ENCODE measurements around the gene GTSF1L.

Gene GTSF1L

GRCh38 chr20:43736588-43737158 lies 9.9 kb upstream of the GTSF1L start:
- no peak for DNase-seq (ENCODE audit: low read depth)
- TF ChIP-seq CTCF (IDR thresholded peaks at IDR 0.05; ENCODE audit: control insufficient read depth, insufficient read depth, low read depth, low read length, missing control alignments), result no peak
- no peak overlapping the region for H3K4me3 ChIP-seq (ENCODE audit: control insufficient read depth, low read depth, low read length)

- no peak for TF ChIP-seq CTCF (IDR thresholded peaks at IDR 0.05; ENCODE audit: control insufficient read depth, insufficient read depth, low read depth, low read length, missing control alignments)
- no peak for DNase-seq (ENCODE audit: low read depth)
- no peak overlapping the region for H3K4me3 ChIP-seq (ENCODE audit: control insufficient read depth, low read depth, low read length)
These were observed 5.1 kb upstream of the GTSF1L start for GRCh38 chr20:43731927-43732326.

DNA sequence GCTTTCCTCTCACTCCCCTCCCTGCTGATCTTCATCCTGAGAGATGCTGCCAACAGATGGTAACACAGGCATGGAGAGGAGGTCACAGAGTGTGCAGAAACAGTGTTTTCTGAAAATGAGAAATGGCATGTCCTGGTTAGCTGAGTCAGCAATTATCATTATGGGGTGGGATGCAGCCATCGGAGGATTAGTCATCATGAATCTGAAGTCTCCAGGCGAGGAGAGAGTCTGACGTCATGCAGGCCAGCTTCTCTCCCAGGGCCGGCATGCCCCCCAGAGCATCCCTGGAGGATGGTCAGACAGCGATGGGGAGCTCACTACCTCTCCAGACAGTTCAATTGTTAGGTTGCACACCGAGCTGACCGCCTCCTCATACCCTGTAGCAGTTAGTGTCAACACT lies 4.7 kb upstream of the GTSF1L start:
- TF ChIP-seq CTCF (IDR thresholded peaks at IDR 0.05; ENCODE audit: control insufficient read depth, insufficient read depth, low read depth, low read length, missing control alignments), result no peak
- no peak for DNase-seq (ENCODE audit: low read depth)
- H3K4me3 ChIP-seq (ENCODE audit: control insufficient read depth, low read depth, low read length), result no peak overlapping the region

- DNase-seq (ENCODE audit: low read depth), result no peak
- H3K4me3 ChIP-seq (ENCODE audit: control insufficient read depth, low read depth, low read length), result no peak overlapping the region
- no peak for TF ChIP-seq CTCF (IDR thresholded peaks at IDR 0.05; ENCODE audit: control insufficient read depth, insufficient read depth, low read depth, low read length, missing control alignments)
These were observed 2.0 kb upstream of the GTSF1L start for GRCh38 chr20:43728686-43729255.

GRCh38 chr20:43727980-43728590 lies 1.3 kb upstream of the GTSF1L start:
- H3K4me3 ChIP-seq (ENCODE audit: control insufficient read depth, low read depth, low read length), result no peak overlapping the region

GRCh38 chr20:43726333-43726732 lies 469 bp downstream of the GTSF1L start:
- no peak overlapping the region for H3K4me3 ChIP-seq (ENCODE audit: control insufficient read depth, low read depth, low read length)
- DNase-seq (ENCODE audit: low read depth), result no peak
- TF ChIP-seq CTCF (IDR thresholded peaks at IDR 0.05; ENCODE audit: control insufficient read depth, insufficient read depth, low read depth, low read length, missing control alignments), result no peak

More at GRCh38 chr20:43727980-43728590, 1.3 kb upstream of the GTSF1L start:
- TF ChIP-seq CTCF (IDR thresholded peaks at IDR 0.05; ENCODE audit: control insufficient read depth, insufficient read depth, low read depth, low read length, missing control alignments), result no peak
- no peak for DNase-seq (ENCODE audit: low read depth)
